SK-N-SH treated with all-trans-retinoic acid at 6 μM for 48 hours (cell line): Measurements from ENCODE around the gene CTAGE1.

Experiments used
- ATAC-seq: fragments of 200-7000 bp; cut with Tn5 transposase; 3 replicates; pipeline ENCODE4 v1.9.1; 2020; ENCODE audit warnings: mild to moderate bottlenecking, moderate library complexity
- ARNTL ChIP-seq: fragments of 450-650 bp; formaldehyde crosslinking; IDR thresholded peaks from 2 replicates; pipeline ENCODE4 v1.5.0; 2020; ENCODE audit warnings: low read depth, mild to moderate bottlenecking, moderate library complexity, borderline replicate concordance
- BACH2 ChIP-seq: fragments of 250-450 bp; sonication (Bioruptor Pico); IDR thresholded peaks from 2 replicates; pipeline ENCODE4 v1.9.0; 2021; ENCODE audit warnings: mild to moderate bottlenecking, borderline replicate concordance
- CREB5 ChIP-seq: fragments of 250-450 bp; sonication (Bioruptor Pico); IDR thresholded peaks from 2 replicates; pipeline ENCODE4 v1.5.1; 2020; ENCODE audit warnings: low read depth, mild to moderate bottlenecking, moderate library complexity
- CSDC2 ChIP-seq: fragments of 250-450 bp; sonication (Bioruptor Pico); IDR thresholded peaks from 2 replicates; pipeline ENCODE4 v1.5.0; 2020; ENCODE audit warnings: mild to moderate bottlenecking, moderate library complexity
- CSRNP3 ChIP-seq: fragments of 250-450 bp; sonication (Bioruptor Pico); IDR thresholded peaks from 2 replicates; pipeline ENCODE4 v1.5.1; 2021; ENCODE audit warnings: mild to moderate bottlenecking, moderate library complexity
- ESRRG ChIP-seq: fragments of 250-450 bp; sonication (Bioruptor Pico); IDR thresholded peaks from 2 replicates; pipeline ENCODE4 v1.6.1; 2021; ENCODE audit warnings: mild to moderate bottlenecking
- GLIS3 ChIP-seq: fragments of 250-450 bp; sonication (Bioruptor Pico); IDR thresholded peaks from 2 replicates; pipeline ENCODE4 v1.5.0; 2020; ENCODE audit warnings: mild to moderate bottlenecking, moderate library complexity
- ISL1 ChIP-seq: fragments of 250-450 bp; sonication (Bioruptor Pico); IDR thresholded peaks from 2 replicates; pipeline ENCODE4 v2.1.2; 2022; ENCODE audit warnings: mild to moderate bottlenecking, moderate library complexity
- OSR1 ChIP-seq: fragments of 250-450 bp; sonication (Bioruptor Pico); IDR thresholded peaks from 2 replicates; pipeline ENCODE4 v1.8.0; 2022; ENCODE audit warnings: moderate library complexity, mild to moderate bottlenecking, inconsistent platforms
- PPARA ChIP-seq: fragments of 250-450 bp; sonication (Bioruptor Pico); IDR thresholded peaks from 2 replicates; pipeline ENCODE4 v1.5.0; 2020; ENCODE audit warnings: mild to moderate bottlenecking, borderline replicate concordance
- RARB ChIP-seq: fragments of 250-450 bp; sonication (Bioruptor Pico); IDR thresholded peaks from 2 replicates; pipeline ENCODE4 v1.8.0; 2021; ENCODE audit warnings: mild to moderate bottlenecking, moderate library complexity
- SNAI2 ChIP-seq: fragments of 250-450 bp; sonication (Bioruptor Pico); IDR thresholded peaks from 2 replicates; pipeline ENCODE4 v1.5.0; 2020; ENCODE audit warnings: mild to moderate bottlenecking, moderate library complexity
- TOX ChIP-seq: fragments of 250-450 bp; sonication (Bioruptor Pico); IDR thresholded peaks from 2 replicates; pipeline ENCODE4 v1.8.0; 2021; ENCODE audit warnings: mild to moderate bottlenecking, moderate library complexity, borderline replicate concordance
- TSHZ2 ChIP-seq: fragments of 250-450 bp; sonication (Bioruptor Pico); IDR thresholded peaks from 2 replicates; pipeline ENCODE4 v1.5.0; 2020; ENCODE audit warnings: mild to moderate bottlenecking, moderate library complexity
- ZC3H10 ChIP-seq: fragments of 250-450 bp; sonication (Bioruptor Pico); IDR thresholded peaks from 2 replicates; pipeline ENCODE4 v1.5.1; 2021; ENCODE audit warnings: mild to moderate bottlenecking, moderate library complexity
- ZFP3 ChIP-seq: fragments of 250-450 bp; sonication (Bioruptor Pico); IDR thresholded peaks from 2 replicates; pipeline ENCODE4 v1.5.0; 2020; ENCODE audit warnings: mild to moderate bottlenecking, moderate library complexity
- ZFP30 ChIP-seq: fragments of 450-650 bp; formaldehyde crosslinking; IDR thresholded peaks from 2 replicates; pipeline ENCODE4 v1.5.0; 2022; ENCODE audit warnings: mild to moderate bottlenecking, moderate library complexity
- ZNF565 ChIP-seq: fragments of 450-650 bp; formaldehyde crosslinking; conservative IDR thresholded peaks from 2 replicates; pipeline ENCODE4 v1.5.0; 2020; ENCODE audit warnings: low read depth, mild to moderate bottlenecking, moderate library complexity
- ZNF70 ChIP-seq: fragments of 450-650 bp; formaldehyde crosslinking; IDR thresholded peaks from 2 replicates; pipeline ENCODE4 v1.5.0; 2020; ENCODE audit warnings: mild to moderate bottlenecking, moderate library complexity
- ZNF8 ChIP-seq: fragments of 450-650 bp; formaldehyde crosslinking; IDR thresholded peaks from 2 replicates; pipeline ENCODE4 v1.5.0; 2020; ENCODE audit warnings: mild to moderate bottlenecking, moderate library complexity
- TF ChIP-seq, protein P1 (sequence below): fragments of 250-450 bp; sonication (Bioruptor Pico); IDR thresholded peaks from 2 replicates; pipeline ENCODE4 v1.8.0; 2021; ENCODE audit warnings: low read depth, mild to moderate bottlenecking, moderate library complexity, borderline replicate concordance
- TF ChIP-seq, protein P2 (sequence below): fragments of 250-450 bp; sonication (Bioruptor Pico); IDR thresholded peaks from 2 replicates; pipeline ENCODE4 v1.8.0; 2020; ENCODE audit warnings: mild to moderate bottlenecking, moderate library complexity, borderline replicate concordance

The CTAGE1 gene

GRCh38 chr18:22410126-22410525 is 7.6 kb downstream of the CTAGE1 start (continued):
- TF ChIP-seq, protein P1, sequence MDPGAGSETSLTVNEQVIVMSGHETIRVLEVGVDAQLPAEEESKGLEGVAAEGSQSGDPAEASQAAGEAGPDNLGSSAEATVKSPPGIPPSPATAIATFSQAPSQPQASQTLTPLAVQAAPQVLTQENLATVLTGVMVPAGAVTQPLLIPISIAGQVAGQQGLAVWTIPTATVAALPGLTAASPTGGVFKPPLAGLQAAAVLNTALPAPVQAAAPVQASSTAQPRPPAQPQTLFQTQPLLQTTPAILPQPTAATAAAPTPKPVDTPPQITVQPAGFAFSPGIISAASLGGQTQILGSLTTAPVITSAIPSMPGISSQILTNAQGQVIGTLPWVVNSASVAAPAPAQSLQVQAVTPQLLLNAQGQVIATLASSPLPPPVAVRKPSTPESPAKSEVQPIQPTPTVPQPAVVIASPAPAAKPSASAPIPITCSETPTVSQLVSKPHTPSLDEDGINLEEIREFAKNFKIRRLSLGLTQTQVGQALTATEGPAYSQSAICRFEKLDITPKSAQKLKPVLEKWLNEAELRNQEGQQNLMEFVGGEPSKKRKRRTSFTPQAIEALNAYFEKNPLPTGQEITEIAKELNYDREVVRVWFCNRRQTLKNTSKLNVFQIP (CRISPR knock-in tag): no peak
- TF ChIP-seq CSRNP3 (CRISPR knock-in tag): no peak

GRCh38 chr18:22409445-22409844 is 8.3 kb downstream of the CTAGE1 start:
- no peak for ATAC-seq
- no peak for TF ChIP-seq TOX (CRISPR knock-in tag)
- no peak for TF ChIP-seq BACH2 (CRISPR knock-in tag)
- no peak for TF ChIP-seq SNAI2
- TF ChIP-seq ESRRG (CRISPR knock-in tag): no peak
- TF ChIP-seq, protein P2, sequence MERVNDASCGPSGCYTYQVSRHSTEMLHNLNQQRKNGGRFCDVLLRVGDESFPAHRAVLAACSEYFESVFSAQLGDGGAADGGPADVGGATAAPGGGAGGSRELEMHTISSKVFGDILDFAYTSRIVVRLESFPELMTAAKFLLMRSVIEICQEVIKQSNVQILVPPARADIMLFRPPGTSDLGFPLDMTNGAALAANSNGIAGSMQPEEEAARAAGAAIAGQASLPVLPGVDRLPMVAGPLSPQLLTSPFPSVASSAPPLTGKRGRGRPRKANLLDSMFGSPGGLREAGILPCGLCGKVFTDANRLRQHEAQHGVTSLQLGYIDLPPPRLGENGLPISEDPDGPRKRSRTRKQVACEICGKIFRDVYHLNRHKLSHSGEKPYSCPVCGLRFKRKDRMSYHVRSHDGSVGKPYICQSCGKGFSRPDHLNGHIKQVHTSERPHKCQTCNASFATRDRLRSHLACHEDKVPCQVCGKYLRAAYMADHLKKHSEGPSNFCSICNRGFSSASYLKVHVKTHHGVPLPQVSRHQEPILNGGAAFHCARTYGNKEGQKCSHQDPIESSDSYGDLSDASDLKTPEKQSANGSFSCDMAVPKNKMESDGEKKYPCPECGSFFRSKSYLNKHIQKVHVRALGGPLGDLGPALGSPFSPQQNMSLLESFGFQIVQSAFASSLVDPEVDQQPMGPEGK: no peak
- no peak for TF ChIP-seq ISL1 (CRISPR knock-in tag)
- no peak for TF ChIP-seq ZFP30 (CRISPR knock-in tag)
- TF ChIP-seq ZFP3 (CRISPR knock-in tag): no peak

DNA sequence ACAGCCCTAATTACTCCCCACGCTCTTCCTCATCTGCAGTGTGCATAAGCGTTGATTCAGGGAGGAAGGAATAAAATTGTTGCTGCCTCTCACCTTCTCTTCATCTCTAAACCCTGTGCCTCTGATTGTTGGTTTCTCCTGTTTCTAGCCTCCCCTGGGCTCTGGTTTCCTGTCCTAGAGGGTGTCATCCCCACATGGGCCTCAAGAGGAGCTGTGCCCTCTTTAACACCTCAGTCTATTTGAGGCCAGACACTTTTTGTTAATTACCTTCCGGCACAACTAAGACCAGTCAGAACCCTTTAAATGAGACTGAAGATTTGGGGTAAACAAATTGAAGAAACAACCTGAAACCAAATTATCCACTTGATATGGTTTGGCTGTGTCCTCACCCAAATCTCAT is 9.7 kb downstream of the CTAGE1 start:
- no peak for TF ChIP-seq ZC3H10 (CRISPR knock-in tag)
- TF ChIP-seq ZNF70: no peak
- no peak for TF ChIP-seq ZFP3 (CRISPR knock-in tag)
- TF ChIP-seq PPARA (CRISPR knock-in tag): no peak
- TF ChIP-seq ARNTL: no peak

DNA sequence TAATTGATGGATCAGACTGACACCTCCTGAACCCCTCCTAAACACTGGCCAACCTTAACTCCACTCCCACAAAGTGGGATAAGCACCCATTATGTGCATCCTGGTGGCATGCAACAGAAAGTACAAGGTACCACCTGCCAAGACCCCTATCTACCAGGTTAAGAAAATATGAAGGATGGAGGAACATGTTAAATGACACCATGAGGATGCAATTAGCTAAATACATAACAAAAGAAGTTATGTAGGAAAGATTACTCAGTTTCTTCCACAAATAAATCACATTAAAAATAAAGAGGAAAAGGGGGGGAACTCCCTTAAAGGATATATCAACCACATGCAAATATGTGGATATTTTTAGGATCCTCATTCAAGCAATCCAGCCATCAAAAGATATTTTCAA is 12.6 kb downstream of the CTAGE1 start:
- TF ChIP-seq ESRRG (CRISPR knock-in tag) (no peak), CSDC2 (CRISPR knock-in tag) (no peak), ZNF565 (no peak), ARNTL (no peak), RARB (CRISPR knock-in tag) (no peak), ZNF70 (no peak)
- TF ChIP-seq, protein P1 (CRISPR knock-in tag): no peak
- no peak for ATAC-seq

More for the DNA sequence above, 9.7 kb downstream of the CTAGE1 start:
- no peak for ATAC-seq

GRCh38 chr18:22403950-22404349 is 13.8 kb downstream of the CTAGE1 start:
- TF ChIP-seq PPARA (CRISPR knock-in tag) (no peak), ZNF565 (no peak), ARNTL (no peak), ZNF8 (CRISPR knock-in tag) (no peak)

GRCh38 chr18:22399949-22400348 is 17.8 kb downstream of the CTAGE1 start:
- no peak for ATAC-seq
- TF ChIP-seq ZNF70 (no peak), ZC3H10 (CRISPR knock-in tag) (no peak), GLIS3 (CRISPR knock-in tag) (no peak), ARNTL (no peak), ZFP30 (CRISPR knock-in tag) (no peak), ISL1 (CRISPR knock-in tag) (no peak), CSRNP3 (CRISPR knock-in tag) (no peak), CREB5 (CRISPR knock-in tag) (no peak), TSHZ2 (CRISPR knock-in tag) (no peak), OSR1 (no peak)

More at GRCh38 chr18:22403950-22404349, 13.8 kb downstream of the CTAGE1 start:
- ATAC-seq: no peak
